HFFc6 (cell line): ENCODE data around the gene EFCC1. TPM values are rescaled to one million over a fixed set of nuclear protein-coding genes. Genes with fewer than 3 reads are reported as not detected.

Experiments used
- DNase-seq: peaks from one replicate; pipeline ENCODE4 v3.0.0-alpha.2; 2018
- H3K27ac Mint-ChIP-seq: 2 replicates; pipeline ENCODE4 v1.8.0; 2020; ENCODE audit warnings: mild to moderate bottlenecking, mixed read lengths
- H3K27me3 Mint-ChIP-seq: 2 replicates; pipeline ENCODE4 v1.8.0; 2021; ENCODE audit warnings: mild to moderate bottlenecking, moderate library complexity, mixed read lengths; ENCODE audit not compliant: insufficient read depth
- H3K36me3 Mint-ChIP-seq: 2 replicates; pipeline ENCODE4 v1.8.0; 2021; ENCODE audit warnings: low read depth, mixed read lengths
- H3K4me1 Mint-ChIP-seq: 2 replicates; pipeline ENCODE4 v1.8.0; 2020; ENCODE audit warnings: low read depth, mixed read lengths
- H3K4me3 Mint-ChIP-seq: 2 replicates; pipeline ENCODE4 v1.8.0; 2020; ENCODE audit warnings: mild to moderate bottlenecking, moderate library complexity, mixed read lengths
- H3K9me3 Mint-ChIP-seq: 2 replicates; pipeline ENCODE4 v1.8.0; 2020; ENCODE audit warnings: mild to moderate bottlenecking, mixed read lengths
- total RNA-seq, 6 experiments: library from RNA; stranded (reverse); fragmentation: NEBNext Ultra II Directional; extraction: Animal tissue kit (Norgen Biotek cat#: 25700); gene quantifications; 2 replicates in 1 of 6; 3 replicates in 5 of 6; pipeline ENCODE4 v1.2.3, GENCODE V29; 2021
- TF ChIP-seq, protein P1 (sequence below): fragments of 200-600 bp; sonication (generic); IDR thresholded peaks from 2 replicates; pipeline ENCODE4 v1.5.0; 2021; ENCODE audit warnings: antibody characterized with exemption, mild to moderate bottlenecking

The EFCC1 gene
- total RNA-seq, 6 experiments from 2014 or later, result not detected

GRCh38 chr3:129000742-129001100, 383 bp upstream of the EFCC1 start:
- DNase-seq, result no peak
- peaks cover 16% of the 10 kb centered on the region for H3K4me1 Mint-ChIP-seq
- no peak overlapping the region for H3K4me3 Mint-ChIP-seq
- TF ChIP-seq, protein P1, sequence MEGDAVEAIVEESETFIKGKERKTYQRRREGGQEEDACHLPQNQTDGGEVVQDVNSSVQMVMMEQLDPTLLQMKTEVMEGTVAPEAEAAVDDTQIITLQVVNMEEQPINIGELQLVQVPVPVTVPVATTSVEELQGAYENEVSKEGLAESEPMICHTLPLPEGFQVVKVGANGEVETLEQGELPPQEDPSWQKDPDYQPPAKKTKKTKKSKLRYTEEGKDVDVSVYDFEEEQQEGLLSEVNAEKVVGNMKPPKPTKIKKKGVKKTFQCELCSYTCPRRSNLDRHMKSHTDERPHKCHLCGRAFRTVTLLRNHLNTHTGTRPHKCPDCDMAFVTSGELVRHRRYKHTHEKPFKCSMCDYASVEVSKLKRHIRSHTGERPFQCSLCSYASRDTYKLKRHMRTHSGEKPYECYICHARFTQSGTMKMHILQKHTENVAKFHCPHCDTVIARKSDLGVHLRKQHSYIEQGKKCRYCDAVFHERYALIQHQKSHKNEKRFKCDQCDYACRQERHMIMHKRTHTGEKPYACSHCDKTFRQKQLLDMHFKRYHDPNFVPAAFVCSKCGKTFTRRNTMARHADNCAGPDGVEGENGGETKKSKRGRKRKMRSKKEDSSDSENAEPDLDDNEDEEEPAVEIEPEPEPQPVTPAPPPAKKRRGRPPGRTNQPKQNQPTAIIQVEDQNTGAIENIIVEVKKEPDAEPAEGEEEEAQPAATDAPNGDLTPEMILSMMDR, result no peak
- no peak overlapping the region for H3K27ac Mint-ChIP-seq
- no peaks in the 10 kb centered on the region for H3K36me3 Mint-ChIP-seq
- no peaks in the 10 kb centered on the region for H3K9me3 Mint-ChIP-seq
- peaks cover 35% of the 10 kb centered on the region for H3K27me3 Mint-ChIP-seq

- TF ChIP-seq, protein P1, result no peak
- Mint-ChIP-seq H3K9me3 (no peaks in the 10 kb centered on the region), H3K27me3 (peaks cover 31% of the 10 kb centered on the region), H3K27ac (no peak overlapping the region), H3K36me3 (no peaks in the 10 kb centered on the region), H3K4me1 (peaks cover 18% of the 10 kb centered on the region), H3K4me3 (no peak overlapping the region)
- no peak for DNase-seq
Observed at GRCh38 chr3:129001806-129002572, 885 bp downstream of the EFCC1 start.

GRCh38 chr3:129002573-129003569, 1.8 kb downstream of the EFCC1 start:
- Mint-ChIP-seq H3K36me3 (no peaks in the 10 kb centered on the region), H3K4me1 (peaks cover 25% of the 10 kb centered on the region), H3K27me3 (peaks cover 34% of the 10 kb centered on the region), H3K27ac (no peak overlapping the region), H3K9me3 (no peaks in the 10 kb centered on the region), H3K4me3 (no peak overlapping the region)
- TF ChIP-seq, protein P1, result no peak
- DNase-seq, result no peak

GRCh38 chr3:129003578-129004112, 2.5 kb downstream of the EFCC1 start:
- Mint-ChIP-seq H3K27ac (no peak overlapping the region), H3K27me3 (peaks cover 38% of the 10 kb centered on the region), H3K4me1 (peaks cover 26% of the 10 kb centered on the region), H3K36me3 (no peaks in the 10 kb centered on the region), H3K4me3 (no peak overlapping the region), H3K9me3 (no peaks in the 10 kb centered on the region)
- no peak for DNase-seq
- TF ChIP-seq, protein P1, result no peak

- no peak for DNase-seq
- Mint-ChIP-seq H3K4me3 (no peak overlapping the region), H3K27me3 (peaks cover 41% of the 10 kb centered on the region), H3K4me1 (peaks cover 26% of the 10 kb centered on the region), H3K9me3 (no peaks in the 10 kb centered on the region), H3K27ac (no peak overlapping the region), H3K36me3 (no peaks in the 10 kb centered on the region)
- TF ChIP-seq, protein P1, result no peak
Observed at GRCh38 chr3:129004639-129005295, 3.7 kb downstream of the EFCC1 start.
